ENCODE results near the gene C22orf39.
"Not testable (repeated sequence)": the region's sequence is repeated elsewhere in the genome, so short reads cannot be mapped to it uniquely, and the experiment has no call there.

C22orf39 gene

DNA sequence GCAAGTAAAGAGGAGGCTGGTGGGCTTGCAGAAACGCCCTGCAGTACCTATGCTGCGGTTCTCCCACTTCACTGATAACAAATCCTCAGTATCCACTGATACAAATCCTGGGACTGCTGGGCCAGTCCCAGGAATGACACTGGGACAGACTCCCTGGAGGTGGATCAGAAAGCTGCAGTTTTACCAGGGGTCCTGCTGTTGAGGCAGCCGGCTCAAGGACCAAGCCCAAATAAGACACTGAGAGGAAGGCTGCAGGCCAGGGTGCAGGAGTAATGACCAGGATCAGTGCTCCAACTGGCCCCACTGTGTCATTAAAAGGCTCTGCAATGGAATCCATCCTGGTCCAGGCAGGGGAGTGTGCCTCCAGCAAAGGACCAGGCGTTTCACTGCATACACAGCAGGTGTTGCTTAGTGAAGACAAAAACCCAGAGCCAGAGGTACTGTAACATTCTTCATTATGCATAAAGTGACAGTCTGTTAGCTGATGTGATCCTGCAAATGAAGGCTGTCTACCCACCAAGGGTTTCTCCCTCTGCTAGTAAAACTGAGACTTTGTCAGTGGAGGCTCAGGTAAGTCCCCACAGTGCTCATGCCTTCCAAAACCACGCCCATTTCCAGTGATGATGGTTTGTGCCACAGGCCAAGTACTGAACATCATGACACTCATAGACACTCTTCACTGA is 1.4 kb upstream of the C22orf39 start:
- peak overlapping the region; percentile 80 for H3K4me2 ChIP-seq (ENCODE audit: low read length)
- H3K36me3 ChIP-seq (ENCODE audit: insufficient read depth, low read length): peaks cover 40% of the 10 kb centered on the region
- H3K27me3 ChIP-seq (ENCODE audit: control insufficient read depth, insufficient read depth, low read length): no peaks in the 10 kb centered on the region
- H3K9ac ChIP-seq (ENCODE audit: low read depth, low read length): no peak overlapping the region
- H3K4me1 ChIP-seq (ENCODE audit: control insufficient read depth, insufficient read depth, low read length): peaks cover 20% of the 10 kb centered on the region
- H3K4me3 ChIP-seq (ENCODE audit: low read length): no peak overlapping the region
- no peaks in the 10 kb centered on the region for H3K9me3 ChIP-seq (replicated peaks; ENCODE audit: low read length)

DNA sequence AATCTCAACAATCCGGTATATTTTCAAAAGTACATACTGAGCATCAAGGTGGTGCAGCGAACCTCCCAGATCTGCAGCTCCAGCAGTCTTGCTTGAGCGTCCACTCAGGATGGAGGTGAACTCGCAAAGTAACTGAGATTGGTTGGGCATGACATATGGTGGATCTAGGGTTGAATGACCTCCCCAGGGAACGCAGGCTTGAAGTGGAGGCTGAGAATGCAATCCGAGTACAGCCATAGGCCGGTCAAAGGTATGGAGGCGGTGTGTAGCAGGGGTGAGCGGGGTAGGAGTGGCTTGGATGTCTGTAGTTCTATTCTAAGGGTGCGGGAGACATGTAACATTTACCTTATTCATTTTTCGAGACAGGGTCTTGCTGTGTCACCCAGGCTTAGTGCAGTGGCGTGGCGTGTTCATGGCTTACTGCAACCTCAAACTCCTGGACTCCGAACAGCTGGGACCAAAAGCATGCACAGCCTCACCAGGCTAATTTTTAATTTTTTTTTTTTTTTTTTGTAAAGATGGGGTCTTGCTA is 631 bp upstream of the C22orf39 start:
- H3K4me1 ChIP-seq (ENCODE audit: control insufficient read depth, insufficient read depth, low read length): peaks cover 20% of the 10 kb centered on the region
- no peaks in the 10 kb centered on the region for H3K9me3 ChIP-seq (replicated peaks; ENCODE audit: low read length)
- H3K4me2 ChIP-seq (ENCODE audit: low read length): peak overlapping the region; percentile 80
- peak overlapping the region; percentile 95 for H3K4me3 ChIP-seq (ENCODE audit: low read length)
- H3K27me3 ChIP-seq (ENCODE audit: control insufficient read depth, insufficient read depth, low read length): no peaks in the 10 kb centered on the region
- peaks cover 37% of the 10 kb centered on the region for H3K36me3 ChIP-seq (ENCODE audit: insufficient read depth, low read length)
- H3K9ac ChIP-seq (ENCODE audit: low read depth, low read length): peak overlapping the region; percentile 89

DNA sequence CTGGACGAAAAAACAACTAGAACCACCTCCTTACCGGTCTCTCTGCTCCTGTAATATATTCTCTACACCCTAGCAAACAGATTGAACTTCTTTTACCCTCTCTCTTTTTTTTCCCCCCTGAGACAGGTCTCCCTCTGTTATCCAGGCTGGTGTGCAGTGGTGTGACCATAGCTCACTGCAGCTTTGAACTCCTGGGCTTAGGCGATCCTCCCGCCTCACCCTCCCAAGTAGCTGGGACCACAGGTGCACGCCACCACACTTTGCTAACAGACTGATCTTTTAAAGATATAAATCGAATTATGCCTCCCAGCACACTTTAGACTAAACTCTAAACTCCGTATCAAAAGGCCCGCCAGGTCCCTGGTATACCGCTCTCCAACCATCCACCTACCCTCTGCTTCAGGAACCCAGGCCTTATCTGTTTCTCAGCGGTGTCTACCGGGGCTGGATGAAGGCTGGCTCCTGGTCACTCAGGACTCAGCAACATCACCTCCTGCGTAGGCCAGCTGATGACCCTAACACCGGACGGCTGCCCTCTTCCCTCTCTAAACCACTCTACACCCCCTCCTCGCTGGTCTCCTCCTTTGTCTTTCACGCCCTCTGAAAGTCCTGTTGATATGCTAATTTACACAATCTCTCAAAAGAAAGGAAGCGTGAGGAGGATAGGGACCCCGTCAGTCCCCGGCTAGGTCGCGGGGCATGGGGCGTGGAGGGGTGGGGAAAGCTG is 745 bp downstream of the C22orf39 start:
- H3K9ac ChIP-seq (ENCODE audit: low read depth, low read length): peak overlapping the region; percentile 89
- peaks cover 20% of the 10 kb centered on the region for H3K4me1 ChIP-seq (ENCODE audit: control insufficient read depth, insufficient read depth, low read length)
- peak overlapping the region; percentile 95 for H3K4me3 ChIP-seq (ENCODE audit: low read length)
- H3K4me2 ChIP-seq (ENCODE audit: low read length): peak overlapping the region; percentile 80
- no peaks in the 10 kb centered on the region for H3K27me3 ChIP-seq (ENCODE audit: control insufficient read depth, insufficient read depth, low read length)
- H3K9me3 ChIP-seq (replicated peaks; ENCODE audit: low read length): no peaks in the 10 kb centered on the region
- peaks cover 29% of the 10 kb centered on the region for H3K36me3 ChIP-seq (ENCODE audit: insufficient read depth, low read length)

DNA sequence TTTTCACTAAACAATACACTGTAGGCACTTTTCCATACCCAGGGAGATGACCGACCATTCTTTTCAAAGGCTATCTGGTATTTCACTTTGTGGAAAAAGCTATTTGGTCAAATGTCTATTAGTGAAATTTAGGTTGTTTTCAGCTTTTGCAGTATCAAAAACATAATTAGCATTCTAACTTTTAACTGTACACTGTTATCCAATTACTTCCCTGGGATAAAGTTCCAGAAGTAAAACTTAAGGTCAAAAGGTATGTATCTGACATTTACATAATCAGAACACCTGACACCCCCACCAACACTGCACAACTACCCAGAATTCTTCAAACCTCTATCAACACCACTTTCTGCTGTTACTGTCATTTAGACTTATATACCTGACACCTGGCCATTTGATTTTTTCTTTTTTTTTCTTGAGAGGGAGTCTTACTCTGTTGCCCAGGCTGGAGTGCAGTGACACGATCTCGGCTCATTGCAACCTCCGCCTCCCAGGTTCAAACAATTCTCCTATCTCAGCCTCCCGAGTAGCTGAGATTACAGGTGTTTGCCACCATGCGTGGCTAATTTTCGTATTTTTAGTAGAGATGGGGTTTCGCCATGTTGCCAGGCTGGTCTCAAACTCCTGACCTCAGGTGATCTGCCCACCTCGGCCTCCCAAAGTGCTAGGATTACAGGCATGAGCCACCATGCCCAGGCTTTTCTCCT is 2.1 kb downstream of the C22orf39 start:
- not testable (repeated sequence) for H3K9ac ChIP-seq (ENCODE audit: low read depth, low read length); H3K4me2 ChIP-seq (ENCODE audit: low read length); H3K27me3 ChIP-seq (ENCODE audit: control insufficient read depth, insufficient read depth, low read length); H3K4me3 ChIP-seq (ENCODE audit: low read length); H3K9me3 ChIP-seq (replicated peaks; ENCODE audit: low read length)
- peaks cover 22% of the 10 kb centered on the region for H3K36me3 ChIP-seq (ENCODE audit: insufficient read depth, low read length)
- H3K4me1 ChIP-seq (ENCODE audit: control insufficient read depth, insufficient read depth, low read length): peaks cover 20% of the 10 kb centered on the region

DNA sequence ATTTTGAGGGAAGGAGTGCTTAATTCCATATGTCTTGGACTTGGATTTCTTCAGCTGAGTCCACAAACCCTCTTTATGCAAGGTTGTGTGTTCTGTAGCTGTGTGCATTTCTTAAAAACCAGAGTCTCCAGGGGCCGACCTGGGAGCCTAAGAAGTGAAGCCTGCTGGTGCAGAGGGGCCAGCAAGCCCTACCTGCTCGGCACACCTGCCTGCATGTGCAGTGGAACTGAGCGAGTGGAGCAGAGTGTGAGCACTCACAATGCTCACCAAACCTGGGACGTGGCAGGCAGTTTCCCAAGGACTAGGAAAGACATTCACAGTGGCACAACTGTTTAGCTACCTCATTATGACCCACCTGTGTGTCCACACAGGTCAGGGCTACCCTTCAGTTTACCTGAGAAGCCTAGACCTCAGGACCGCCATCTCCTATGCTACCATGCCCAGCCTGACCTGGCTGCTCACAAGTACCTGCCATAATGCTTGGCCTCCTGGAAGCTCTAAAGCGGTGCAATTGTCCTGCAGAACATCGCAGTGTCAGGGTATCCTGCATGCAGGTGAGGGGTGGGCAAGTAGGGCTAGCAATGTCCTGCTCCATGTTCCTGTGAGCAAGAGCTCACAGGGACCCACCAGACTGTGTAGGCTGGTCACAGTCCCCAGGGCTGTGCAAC is 3.8 kb downstream of the C22orf39 start:
- Histone ChIP-seq H3K9ac (ENCODE audit: low read depth, low read length) (no peak overlapping the region), H3K4me3 (ENCODE audit: low read length) (no peak overlapping the region), H3K9me3 (replicated peaks; ENCODE audit: low read length) (no peaks in the 10 kb centered on the region), H3K36me3 (ENCODE audit: insufficient read depth, low read length) (peaks cover 12% of the 10 kb centered on the region), H3K4me2 (ENCODE audit: low read length) (no peak overlapping the region), H3K27me3 (ENCODE audit: control insufficient read depth, insufficient read depth, low read length) (no peaks in the 10 kb centered on the region), H3K4me1 (ENCODE audit: control insufficient read depth, insufficient read depth, low read length) (peaks cover 16% of the 10 kb centered on the region)

DNA sequence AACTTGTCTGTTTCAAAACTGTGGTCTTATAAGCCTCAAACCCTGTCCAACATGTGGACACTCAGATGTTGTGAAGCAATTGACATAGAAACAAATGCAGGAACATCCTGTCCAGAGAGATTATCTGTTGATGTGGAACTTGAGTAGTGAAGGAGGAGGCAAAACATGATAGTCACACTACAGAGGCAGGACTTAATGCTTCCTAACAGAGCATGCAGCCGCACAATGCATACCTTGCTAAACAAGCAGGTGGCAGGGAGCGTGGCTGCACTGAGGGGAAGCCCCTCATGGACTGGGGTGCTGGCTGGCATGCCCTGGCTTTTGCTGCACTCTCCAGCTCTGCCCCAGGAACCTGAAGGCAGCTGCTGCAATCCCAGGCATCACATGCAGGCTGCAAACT is 5.3 kb downstream of the C22orf39 start:
- H3K4me2 ChIP-seq (ENCODE audit: low read length): no peak overlapping the region
- H3K27me3 ChIP-seq (ENCODE audit: control insufficient read depth, insufficient read depth, low read length): no peaks in the 10 kb centered on the region
- no peaks in the 10 kb centered on the region for H3K9me3 ChIP-seq (replicated peaks; ENCODE audit: low read length)
- no peak overlapping the region for H3K9ac ChIP-seq (ENCODE audit: low read depth, low read length)
- H3K4me1 ChIP-seq (ENCODE audit: control insufficient read depth, insufficient read depth, low read length): peaks cover 7% of the 10 kb centered on the region
- H3K36me3 ChIP-seq (ENCODE audit: insufficient read depth, low read length): peaks cover 12% of the 10 kb centered on the region
- no peak overlapping the region for H3K4me3 ChIP-seq (ENCODE audit: low read length)

DNA sequence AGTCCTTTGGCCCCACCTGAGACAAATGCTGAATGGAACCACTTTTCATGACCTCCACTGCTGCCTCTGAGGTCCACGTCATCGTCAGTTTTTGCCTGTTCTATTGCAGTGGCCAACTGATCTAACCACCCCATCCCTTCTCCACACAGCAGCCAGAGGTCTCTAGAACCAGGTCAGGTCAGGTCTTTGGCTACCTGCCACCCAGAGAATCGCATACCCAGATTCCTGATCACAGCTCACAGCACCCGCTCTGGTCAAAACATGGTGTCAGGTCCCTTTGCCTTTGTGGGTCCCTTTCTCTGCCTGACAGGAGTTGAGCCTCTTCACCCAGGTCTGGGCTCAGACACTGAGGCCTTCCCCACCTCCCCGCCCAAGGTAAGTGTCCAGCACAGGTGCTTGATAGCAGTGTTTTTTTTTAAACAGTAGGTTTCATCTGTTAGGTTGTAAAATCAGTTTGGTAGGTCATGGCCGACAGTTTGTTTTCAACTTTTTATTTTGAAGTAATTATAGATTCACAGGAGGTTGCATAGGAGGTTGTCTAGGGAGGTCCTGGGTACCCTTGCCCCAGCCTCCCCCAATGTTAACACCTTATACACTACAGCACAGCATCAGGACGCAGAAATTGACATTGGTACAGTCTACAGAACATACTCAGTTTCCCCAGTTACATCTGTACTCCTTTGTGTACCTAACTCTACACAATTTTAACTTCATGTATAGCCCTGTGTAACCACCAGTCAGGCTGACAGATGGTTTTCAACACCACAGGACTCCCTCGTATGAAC is 6.9 kb downstream of the C22orf39 start:
- H3K36me3 ChIP-seq (ENCODE audit: insufficient read depth, low read length): peaks cover 16% of the 10 kb centered on the region
- no peak overlapping the region for H3K4me3 ChIP-seq (ENCODE audit: low read length)
- H3K9ac ChIP-seq (ENCODE audit: low read depth, low read length): no peak overlapping the region
- H3K27me3 ChIP-seq (ENCODE audit: control insufficient read depth, insufficient read depth, low read length): no peaks in the 10 kb centered on the region
- no peak overlapping the region for H3K4me2 ChIP-seq (ENCODE audit: low read length)
- no peaks in the 10 kb centered on the region for H3K9me3 ChIP-seq (replicated peaks; ENCODE audit: low read length)
- no peaks in the 10 kb centered on the region for H3K4me1 ChIP-seq (ENCODE audit: control insufficient read depth, insufficient read depth, low read length)

DNA sequence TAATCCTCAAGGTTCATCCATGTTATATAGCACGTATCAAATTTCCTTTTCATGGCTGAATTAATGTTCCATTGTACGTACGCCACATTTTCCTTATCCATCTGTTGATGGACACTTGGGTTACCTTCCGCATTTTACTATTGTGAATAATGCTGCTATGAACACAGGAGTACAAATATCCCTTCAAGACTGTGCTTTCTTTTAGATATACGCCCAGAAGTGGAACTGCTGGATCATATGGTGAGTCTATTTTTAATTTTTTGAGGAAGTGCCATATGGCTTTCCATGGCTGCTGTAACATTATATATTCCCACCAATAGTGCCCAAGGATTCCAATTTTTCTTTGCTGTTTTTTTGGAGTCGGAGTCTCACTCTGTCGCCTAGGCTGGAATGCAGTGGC is 9.2 kb downstream of the C22orf39 start:
- peaks cover 17% of the 10 kb centered on the region for H3K36me3 ChIP-seq (ENCODE audit: insufficient read depth, low read length)
- H3K27me3 ChIP-seq (ENCODE audit: control insufficient read depth, insufficient read depth, low read length): no peaks in the 10 kb centered on the region

DNA sequence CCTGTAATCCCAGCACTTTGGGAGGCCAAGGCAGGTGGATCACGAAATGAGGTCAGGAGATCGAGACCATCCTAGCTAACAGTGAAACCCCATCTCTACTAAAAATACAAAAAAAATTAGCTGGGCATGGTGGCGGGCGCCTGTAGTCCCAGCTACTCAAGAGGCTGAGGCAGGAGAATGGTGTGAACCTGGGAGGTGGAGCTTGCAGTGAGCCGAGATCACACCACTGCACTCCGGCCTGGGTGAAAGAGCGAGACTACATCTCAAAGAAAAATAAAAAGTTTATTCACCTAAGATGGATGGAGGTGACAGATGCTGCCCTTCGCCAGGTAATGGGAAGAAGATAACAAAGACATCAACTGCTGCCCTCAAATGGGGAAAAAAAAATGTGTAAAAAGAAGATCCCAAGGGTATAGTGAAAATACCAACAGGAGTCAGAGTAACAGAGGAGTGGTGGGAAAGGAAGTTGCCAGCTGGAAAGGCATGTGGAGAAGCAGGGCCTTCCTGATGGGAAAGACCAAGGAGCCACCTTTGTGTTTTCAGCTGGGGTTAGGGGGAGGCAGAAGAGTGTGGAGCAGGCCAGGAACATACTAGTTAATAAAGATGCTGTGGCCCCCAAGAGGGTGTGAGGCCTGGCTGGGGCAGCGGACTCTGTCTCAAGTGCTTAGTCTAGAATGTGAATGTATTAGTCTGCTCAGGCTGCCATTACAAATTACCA is 10.9 kb downstream of the C22orf39 start:
- H3K4me2 ChIP-seq (ENCODE audit: low read length); H3K9ac ChIP-seq (ENCODE audit: low read depth, low read length); H3K9me3 ChIP-seq (replicated peaks; ENCODE audit: low read length); H3K27me3 ChIP-seq (ENCODE audit: control insufficient read depth, insufficient read depth, low read length); H3K4me1 ChIP-seq (ENCODE audit: control insufficient read depth, insufficient read depth, low read length); H3K4me3 ChIP-seq (ENCODE audit: low read length): not testable (repeated sequence)
- peaks cover 17% of the 10 kb centered on the region for H3K36me3 ChIP-seq (ENCODE audit: insufficient read depth, low read length)

More for the DNA sequence above, 9.2 kb downstream of the C22orf39 start:
- Histone ChIP-seq H3K4me3 (ENCODE audit: low read length) (no peak overlapping the region), H3K4me1 (ENCODE audit: control insufficient read depth, insufficient read depth, low read length) (peaks cover 4% of the 10 kb centered on the region), H3K9ac (ENCODE audit: low read depth, low read length) (no peak overlapping the region), H3K9me3 (replicated peaks; ENCODE audit: low read length) (no peaks in the 10 kb centered on the region), H3K4me2 (ENCODE audit: low read length) (no peak overlapping the region)

DNA sequence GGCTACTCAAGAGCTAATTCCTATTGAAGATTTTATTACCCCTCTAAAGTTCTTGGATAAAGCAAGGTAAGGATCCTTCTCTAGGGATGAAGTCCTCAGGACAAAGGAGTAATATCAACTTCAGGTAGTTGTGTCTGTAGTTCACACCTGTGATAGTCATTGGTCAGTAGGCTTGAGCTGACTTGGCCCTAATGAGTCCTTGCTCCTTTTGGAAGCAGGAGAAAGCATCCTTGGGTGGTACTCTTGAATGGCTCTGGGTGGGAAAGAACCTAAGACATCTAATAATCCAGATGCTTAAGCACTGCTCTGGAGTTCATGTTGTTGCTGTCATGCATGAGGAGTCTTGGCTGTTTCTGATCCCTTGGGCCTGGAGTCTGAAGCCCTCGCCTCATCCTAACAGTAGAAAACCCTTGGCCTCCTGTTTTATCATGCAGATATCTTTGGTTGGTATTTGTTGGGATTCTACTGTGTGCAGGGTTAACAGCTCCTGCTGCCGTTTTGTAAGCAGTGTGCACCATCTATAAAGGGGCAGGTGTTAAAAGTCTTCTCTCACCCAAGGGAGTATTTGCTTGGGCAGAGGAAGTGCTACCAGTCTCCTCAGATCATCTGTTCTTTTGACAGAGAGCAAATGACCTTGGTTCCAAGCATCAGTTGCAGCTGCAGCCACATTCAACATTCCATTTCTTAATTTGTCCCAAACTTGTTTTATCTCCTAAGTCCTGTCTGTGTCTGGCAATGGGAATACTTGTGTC is 12.5 kb downstream of the C22orf39 start:
- no peak overlapping the region for H3K4me3 ChIP-seq (ENCODE audit: low read length)
- H3K27me3 ChIP-seq (ENCODE audit: control insufficient read depth, insufficient read depth, low read length): no peaks in the 10 kb centered on the region
- no peaks in the 10 kb centered on the region for H3K9me3 ChIP-seq (replicated peaks; ENCODE audit: low read length)
- H3K9ac ChIP-seq (ENCODE audit: low read depth, low read length): no peak overlapping the region
- no peak overlapping the region for H3K4me2 ChIP-seq (ENCODE audit: low read length)
- peaks cover 11% of the 10 kb centered on the region for H3K4me1 ChIP-seq (ENCODE audit: control insufficient read depth, insufficient read depth, low read length)
- H3K36me3 ChIP-seq (ENCODE audit: insufficient read depth, low read length): peaks cover 14% of the 10 kb centered on the region
